Fibroblast of pulmonary artery (primary cell): Measurements from ENCODE around the gene SRP19.

Source experiments
- DNase-seq: peaks from one replicate; pipeline ENCODE4 v3.0.0-alpha.2; 2010; ENCODE audit warnings: low read depth
- H3K4me3 ChIP-seq: replicated peaks from 2 replicates; pipeline ENCODE4 v1.5.1; 2011; ENCODE audit warnings: low read depth, mild to moderate bottlenecking, control low read depth, low read length, moderate library complexity
- CTCF ChIP-seq: IDR thresholded peaks from 2 replicates; pipeline ENCODE4 v1.5.1; 2011; ENCODE audit warnings: mild to moderate bottlenecking, control low read depth, low read length, inconsistent platforms; ENCODE audit errors: missing control alignments

The SRP19 gene

GRCh38 chr5:112906637-112907036 lies 45.5 kb downstream of the SRP19 start:
- no peak overlapping the region for H3K4me3 ChIP-seq
- no peak for DNase-seq
- no peak for TF ChIP-seq CTCF

- TF ChIP-seq CTCF, result no peak
- DNase-seq, result no peak
- no peak overlapping the region for H3K4me3 ChIP-seq
These were observed 46.1 kb downstream of the SRP19 start for GRCh38 chr5:112907166-112907631.

GRCh38 chr5:112908854-112909253 lies 47.8 kb downstream of the SRP19 start:
- no peak overlapping the region for H3K4me3 ChIP-seq
- no peak for DNase-seq
- TF ChIP-seq CTCF, result no peak

GRCh38 chr5:112910529-112910928 lies 49.4 kb downstream of the SRP19 start:
- no peak for DNase-seq
- TF ChIP-seq CTCF, result no peak
- no peak overlapping the region for H3K4me3 ChIP-seq

GRCh38 chr5:112914584-112914983 lies 53.5 kb downstream of the SRP19 start:
- TF ChIP-seq CTCF, result no peak
- no peak overlapping the region for H3K4me3 ChIP-seq
- DNase-seq, result peak; percentile 13

- DNase-seq, result no peak
- TF ChIP-seq CTCF, result no peak
- no peak overlapping the region for H3K4me3 ChIP-seq
These were observed 54.7 kb downstream of the SRP19 start for GRCh38 chr5:112915831-112916230.

- peak; percentile 7 for DNase-seq
- H3K4me3 ChIP-seq, result no peak overlapping the region
- peak; percentile 5 for TF ChIP-seq CTCF
These were observed 56.4 kb downstream of the SRP19 start for GRCh38 chr5:112917453-112917995.
